ENCODE data around the gene C2CD4A. TPM values are rescaled to one million over a fixed set of nuclear protein-coding genes. Genes with fewer than 3 reads are reported as not detected.

C2CD4A gene
- total RNA-seq, 1 donor from 2014 or later = 0.18 TPM

GRCh38 chr15:62104401-62104800, 37.6 kb downstream of the C2CD4A start:
- Mint-ChIP-seq H3K4me1 (ENCODE audit: unreplicated experiment) (peaks cover 20% of the 10 kb centered on the region), H3K36me3 (ENCODE audit: low read depth, unreplicated experiment) (no peaks in the 10 kb centered on the region), H3K9me3 (ENCODE audit: unreplicated experiment) (no peaks in the 10 kb centered on the region), H3K4me3 (ENCODE audit: unreplicated experiment) (no peak overlapping the region), H3K27me3 (ENCODE audit: unreplicated experiment) (no peaks in the 10 kb centered on the region), H3K27ac (ENCODE audit: unreplicated experiment) (no peak overlapping the region)
- TF ChIP-seq CTCF (IDR thresholded peaks at IDR 0.05; ENCODE audit: unreplicated experiment) = no peak
- DNase-seq (ENCODE audit: low spot score) = no peak

GRCh38 chr15:62104846-62105245, 38.1 kb downstream of the C2CD4A start:
- Mint-ChIP-seq H3K27me3 (ENCODE audit: unreplicated experiment) (no peaks in the 10 kb centered on the region), H3K4me3 (ENCODE audit: unreplicated experiment) (no peak overlapping the region), H3K27ac (ENCODE audit: unreplicated experiment) (no peak overlapping the region), H3K9me3 (ENCODE audit: unreplicated experiment) (no peaks in the 10 kb centered on the region), H3K36me3 (ENCODE audit: low read depth, unreplicated experiment) (no peaks in the 10 kb centered on the region), H3K4me1 (ENCODE audit: unreplicated experiment) (peaks cover 20% of the 10 kb centered on the region)
- TF ChIP-seq CTCF (IDR thresholded peaks at IDR 0.05; ENCODE audit: unreplicated experiment) = no peak
- no peak for DNase-seq (ENCODE audit: low spot score)

- no peak overlapping the region for H3K4me3 Mint-ChIP-seq (ENCODE audit: unreplicated experiment)
- DNase-seq (ENCODE audit: low spot score) = no peak
- no peaks in the 10 kb centered on the region for H3K36me3 Mint-ChIP-seq (ENCODE audit: low read depth, unreplicated experiment)
- H3K9me3 Mint-ChIP-seq (ENCODE audit: unreplicated experiment) = no peaks in the 10 kb centered on the region
- TF ChIP-seq CTCF (IDR thresholded peaks at IDR 0.05; ENCODE audit: unreplicated experiment) = no peak
- peaks cover 20% of the 10 kb centered on the region for H3K4me1 Mint-ChIP-seq (ENCODE audit: unreplicated experiment)
- H3K27ac Mint-ChIP-seq (ENCODE audit: unreplicated experiment) = no peak overlapping the region
- no peaks in the 10 kb centered on the region for H3K27me3 Mint-ChIP-seq (ENCODE audit: unreplicated experiment)
These were observed 38.5 kb downstream of the C2CD4A start for GRCh38 chr15:62105266-62105665.

- peaks cover 4% of the 10 kb centered on the region for H3K27me3 Mint-ChIP-seq (ENCODE audit: unreplicated experiment)
- H3K36me3 Mint-ChIP-seq (ENCODE audit: low read depth, unreplicated experiment) = no peaks in the 10 kb centered on the region
- no peaks in the 10 kb centered on the region for H3K9me3 Mint-ChIP-seq (ENCODE audit: unreplicated experiment)
- H3K27ac Mint-ChIP-seq (ENCODE audit: unreplicated experiment) = no peak overlapping the region
- TF ChIP-seq CTCF (IDR thresholded peaks at IDR 0.05; ENCODE audit: unreplicated experiment) = no peak
- no peak overlapping the region for H3K4me3 Mint-ChIP-seq (ENCODE audit: unreplicated experiment)
- H3K4me1 Mint-ChIP-seq (ENCODE audit: unreplicated experiment) = peaks cover 29% of the 10 kb centered on the region
- DNase-seq (ENCODE audit: low spot score) = no peak
These were observed 39.3 kb downstream of the C2CD4A start for GRCh38 chr15:62106096-62106495.

GRCh38 chr15:62107571-62108121, 40.9 kb downstream of the C2CD4A start:
- no peak for DNase-seq (ENCODE audit: low spot score)
- peaks cover 4% of the 10 kb centered on the region for H3K27me3 Mint-ChIP-seq (ENCODE audit: unreplicated experiment)
- peaks cover 42% of the 10 kb centered on the region for H3K4me1 Mint-ChIP-seq (ENCODE audit: unreplicated experiment)
- no peaks in the 10 kb centered on the region for H3K9me3 Mint-ChIP-seq (ENCODE audit: unreplicated experiment)
- H3K36me3 Mint-ChIP-seq (ENCODE audit: low read depth, unreplicated experiment) = peaks cover 3% of the 10 kb centered on the region
- no peak overlapping the region for H3K4me3 Mint-ChIP-seq (ENCODE audit: unreplicated experiment)
- TF ChIP-seq CTCF (IDR thresholded peaks at IDR 0.05; ENCODE audit: unreplicated experiment) = no peak
- H3K27ac Mint-ChIP-seq (ENCODE audit: unreplicated experiment) = no peak overlapping the region

All from endothelial cell (in vitro differentiated cells).